GM12891 (cell line): ENCODE results near the gene MAN2A2.

ENCODE experiments used
- POLR2A ChIP-seq: IDR thresholded peaks from 2 replicates; pipeline ENCODE4 v1.6.1; 2011; ENCODE audit warnings: low read depth, low read length, control low read depth
- SPI1 ChIP-seq: IDR thresholded peaks from 2 replicates; pipeline ENCODE4 v1.6.1; 2011; ENCODE audit warnings: low read depth, low read length, control low read depth

DNA sequence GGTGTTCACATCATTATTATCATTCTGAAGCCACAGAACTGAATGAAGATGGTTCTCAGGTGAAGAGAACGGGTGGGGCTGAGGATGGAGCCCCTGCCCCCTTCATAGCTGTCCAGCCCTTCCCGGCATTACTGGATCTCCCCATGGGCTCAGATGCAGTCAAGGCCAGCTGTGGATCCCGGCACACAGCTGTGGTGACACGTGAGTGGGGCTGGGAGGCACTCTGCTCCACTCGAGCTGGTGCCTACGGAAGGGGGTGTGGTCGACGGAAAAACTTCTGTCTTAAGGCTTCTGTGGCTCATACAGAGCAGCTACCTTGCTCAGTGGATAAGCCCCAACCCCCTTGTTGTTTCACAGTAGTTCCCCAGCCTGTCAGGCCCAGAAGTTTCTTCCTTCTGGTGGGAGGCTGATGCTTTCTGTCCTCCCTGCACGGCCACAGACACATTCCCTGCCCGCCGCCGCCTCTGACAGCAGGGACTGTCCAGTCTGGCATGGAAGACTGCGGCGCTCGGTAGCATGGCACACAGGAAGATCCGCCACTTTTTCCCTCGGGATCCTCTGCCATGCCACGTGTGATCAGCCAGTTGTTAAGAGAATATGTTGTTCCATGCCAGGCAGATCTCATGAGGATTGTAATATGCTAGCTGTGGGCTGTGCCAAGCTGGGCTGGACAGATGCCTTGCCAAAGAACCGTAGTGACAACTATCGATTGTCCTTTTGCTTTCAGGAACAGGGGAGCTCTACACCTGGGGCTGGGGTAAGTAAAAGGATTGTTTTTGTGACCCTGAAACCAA, 57.4 kb downstream of the MAN2A2 start:
- TF ChIP-seq POLR2A (no peak), SPI1 (no peak)
